Heart left ventricle (tissue), 13 donors: ENCODE data around the gene BANK1.

ENCODE experiments used
- CTCF ChIP-seq, 12 donors: fragments of 200-600 bp; sonication (generic) in 4 of 12; IDR thresholded peaks; one replicate each; pipeline versions ENCODE4 v1.5.0 to v1.8.0; 2018 to 2022; ENCODE audit warnings: antibody characterized with exemption in 12 of 12, mild to moderate bottlenecking in 5 of 12
- POLR2A ChIP-seq, 2 donors: fragments of 450-650 bp; IDR thresholded peaks; one replicate each; pipeline ENCODE4 v1.6.1; 2017; ENCODE audit warnings: antibody characterized with exemption in 2 of 2, mild to moderate bottlenecking in 2 of 2, moderate library complexity in 2 of 2
- donor health status: ischemic (EF 13 %, LVEDD 7.1; RV severe dilation, severe dysfunction).
- donor health status: DM: no; HTN: yes; CAD: no.
- donor health status: DM: no; HTN: no; CAD: no.
- donor health status: ischemic (EF 25% LVEDD 6.9; RV normal size, moderate dysfunction).
- donor health status: ischemic (EF 25% LVEDD 5.7; RV mildly dilated, moderate dysfunction).
- donor health status: ischemic (EF 35%, LVEDD 5.7; RV mildly dilated, moderate dysfunction).
- donor health status: nonischemic (EF 11% LVEDD 7.7; RV severe dilation, severe dysfunction).
- donor health status: DM: yes; HTN: yes; CAD: no.
- donor health status: PGD.
- donor health status: ischemic (EF 29% LVEDD 5.4; RV normal size, mild dysfunction).
- donor health status: nonischemic (EF 23%, LVEDD 6.1; RV moderate dilation, normal function).

- TF ChIP-seq POLR2A (IDR thresholded peaks at IDR 0.05) (no peak), CTCF (IDR thresholded peaks at IDR 0.05) (no peak)
Observed at GRCh38 chr4:102105983-102106382, 315.5 kb downstream of the BANK1 start.
